HL-60 (cell line): Measurements from ENCODE around the gene VAV2.

Experiments
- CTCF ChIP-seq: IDR thresholded peaks from one replicate; pipeline ENCODE4 v1.5.1; 2011; ENCODE audit warnings: low read length, control low read depth, inconsistent platforms; ENCODE audit not compliant: insufficient read depth
- GABPA ChIP-seq: IDR thresholded peaks from 2 replicates; pipeline ENCODE4 v1.6.1; 2012; ENCODE audit warnings: low read depth
- POLR2AphosphoS5 ChIP-seq: IDR thresholded peaks from 2 replicates; pipeline ENCODE4 v1.6.1; 2012; ENCODE audit warnings: low read depth
- REST ChIP-seq: IDR thresholded peaks from 2 replicates; pipeline ENCODE4 v1.6.1; 2012; ENCODE audit warnings: low read depth; ENCODE audit not compliant: insufficient replicate concordance
- SPI1 ChIP-seq: IDR thresholded peaks from 2 replicates; pipeline ENCODE4 v1.6.1; 2012; ENCODE audit warnings: low read depth, mild to moderate bottlenecking, borderline replicate concordance

- no peak for TF ChIP-seq CTCF
- TF ChIP-seq REST = no peak
- TF ChIP-seq GABPA = no peak
- TF ChIP-seq POLR2AphosphoS5 = no peak
- TF ChIP-seq SPI1 = no peak
Measured at GRCh38 chr9:133933426-133934026, 58.6 kb downstream of the VAV2 start.
